ENCODE data around the gene KDELR1. TPM values are rescaled to one million over a fixed set of nuclear protein-coding genes. Genes with fewer than 3 reads are reported as not detected.

KDELR1 gene
- 113 TPM for total RNA-seq

DNA sequence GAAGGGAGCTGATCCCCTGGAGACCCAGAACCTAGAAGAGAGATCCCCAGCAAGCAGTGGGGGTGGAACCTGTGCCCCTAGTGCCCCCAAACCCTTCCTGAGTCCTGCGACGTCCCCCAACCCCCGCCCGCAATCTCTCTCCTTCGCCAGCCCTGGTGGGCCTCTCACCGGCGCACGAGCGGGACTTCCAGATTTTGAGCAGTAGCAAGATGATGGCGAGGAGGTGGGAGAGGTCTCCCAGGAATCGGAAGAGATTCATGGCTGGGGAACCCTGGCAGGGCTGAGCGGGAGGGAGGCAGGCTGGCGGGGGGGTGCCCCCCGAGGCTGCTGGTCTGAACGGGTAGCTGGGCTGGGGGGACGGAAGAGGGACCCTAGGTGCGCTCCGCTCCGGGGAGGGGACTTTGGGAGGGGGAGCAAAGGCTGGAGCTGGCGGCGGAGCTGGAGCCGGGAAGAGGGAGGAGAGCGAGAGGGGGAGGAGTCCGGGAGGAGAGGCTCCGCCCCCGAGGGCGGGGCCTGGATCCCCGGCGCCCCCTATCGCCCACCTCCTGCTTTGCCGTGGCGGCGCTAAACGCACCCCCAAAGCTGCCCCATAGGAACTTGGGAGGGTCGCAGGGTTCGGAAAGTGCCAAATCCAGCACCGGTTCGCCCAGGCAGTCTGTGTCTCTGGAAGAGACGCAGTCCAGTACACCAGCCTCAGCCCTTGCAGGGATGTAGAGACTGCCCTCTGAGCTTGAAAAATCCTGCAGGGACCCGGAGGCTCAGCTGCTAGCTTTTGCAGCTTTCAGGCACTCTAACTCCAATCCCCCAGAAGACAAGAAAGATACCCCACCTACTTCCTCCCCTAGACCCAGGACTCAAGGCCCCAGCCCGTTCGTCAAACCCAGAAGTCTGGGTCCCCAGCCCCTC lies at the start of gene KDELR1:
TSS of gene KDELR1 (minus strand) at position 452 of the 906 bp plus-strand sequence. CDS start at position 259, 193 bp downstream.

DNA sequence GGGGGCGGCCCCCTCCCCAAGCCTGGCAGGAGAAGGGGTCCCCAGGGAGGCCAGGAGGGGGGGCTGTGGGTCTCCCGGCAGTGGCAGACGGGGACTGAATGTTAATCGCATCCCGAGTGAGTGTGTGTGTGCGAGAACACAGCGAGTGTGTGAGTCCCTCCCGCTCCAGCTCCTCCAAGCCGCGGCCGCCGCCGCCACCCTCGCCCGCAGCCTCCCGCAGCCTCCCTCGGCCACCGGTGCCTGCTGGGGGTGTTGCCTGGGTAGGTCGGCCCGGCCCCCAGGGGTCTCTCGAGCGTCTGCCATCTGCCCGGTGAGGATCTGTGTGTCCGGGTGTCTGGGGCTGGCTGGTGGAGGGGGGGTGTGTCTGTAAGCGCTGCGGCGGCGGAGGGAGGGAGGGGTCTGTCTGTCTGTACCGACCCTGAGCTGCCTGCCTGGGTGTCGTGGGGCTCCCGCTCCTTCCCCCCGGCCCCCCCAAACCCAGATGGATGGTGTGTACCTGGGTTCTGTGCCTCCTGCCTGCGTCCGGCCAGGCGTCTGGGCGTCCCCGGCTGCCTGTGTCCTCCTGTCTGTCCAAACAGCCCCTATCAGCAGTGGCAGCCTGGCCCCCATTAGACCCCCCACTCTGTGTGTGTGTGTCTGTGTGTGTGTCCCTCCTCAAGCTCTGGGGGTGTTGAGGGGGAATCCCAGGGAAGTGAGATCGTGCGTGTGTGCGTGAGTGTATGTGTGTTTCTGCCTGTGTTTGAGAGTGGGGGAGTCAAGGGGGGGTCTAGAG lies 2.4 kb upstream of the KDELR1 start, which contains the start of gene GRIN2D:
TSS of gene GRIN2D (plus strand) at position 110 of the 772 bp plus-strand sequence. CDS start 4,725 bp downstream, outside the sequence.

DNA sequence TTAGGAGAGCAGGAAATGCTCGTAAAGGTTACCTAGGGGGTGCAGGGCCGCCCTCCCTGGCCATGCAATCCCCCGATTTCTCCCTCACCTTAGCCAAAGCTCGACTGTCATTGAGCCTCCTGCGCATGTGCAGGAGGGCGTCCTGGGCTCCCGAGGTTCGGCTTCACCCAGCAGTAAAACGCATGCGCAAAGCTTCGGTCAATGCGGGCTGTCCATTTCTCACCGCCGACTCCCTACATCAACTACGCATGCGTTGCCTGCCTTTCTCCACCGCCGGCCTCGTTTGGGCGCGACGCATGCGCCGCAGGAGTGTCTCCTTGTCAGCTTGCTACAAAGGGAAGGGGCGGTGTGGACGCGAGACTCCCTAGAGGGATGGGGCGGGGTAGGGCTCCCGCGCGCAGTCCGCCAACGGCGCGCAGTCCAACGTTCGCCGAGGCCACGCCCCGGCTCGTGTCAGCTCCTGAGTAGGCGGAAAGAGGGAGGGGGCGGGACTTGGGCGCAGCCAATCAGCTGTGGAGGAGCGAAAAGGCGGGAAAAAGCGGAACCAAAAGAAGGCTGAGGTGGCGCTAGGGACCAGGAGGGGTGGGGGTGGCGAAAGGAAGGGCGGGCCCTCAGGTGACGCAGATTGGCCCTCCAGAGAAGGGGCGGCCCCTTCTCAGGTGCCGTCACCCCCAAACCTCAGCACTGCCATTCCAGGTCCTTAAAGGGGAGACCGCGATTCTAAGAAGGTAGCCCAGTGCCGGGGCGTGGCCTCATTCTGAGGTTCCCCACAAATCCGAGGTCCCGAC lies 27.3 kb downstream of the KDELR1 start, which contains the start of the genes SYNGR4 and TMEM143:
TSS of gene SYNGR4 (plus strand) at position 558 of the 788 bp plus-strand sequence. CDS start 1,476 bp downstream, outside the sequence.
TSS of gene TMEM143 (minus strand) at position 131 of the 788 bp plus-strand sequence. CDS start at position 111, 20 bp downstream.

Other genes with a start within 250 kb of the KDELR1 start
- gene LIG1, start 221.2 kb downstream of the KDELR1 start, total RNA-seq = 54.3 TPM
- gene ZSWIM9, start 220.9 kb downstream of the KDELR1 start, total RNA-seq = 9.8 TPM
- gene CARD8, start 135.6 kb downstream of the KDELR1 start, total RNA-seq = 57.4 TPM
- gene ZNF114, start 121.5 kb downstream of the KDELR1 start, total RNA-seq = 7.4 TPM
- gene EMP3, start 66.0 kb downstream of the KDELR1 start, total RNA-seq = 31.5 TPM
- gene TMEM143, start 27.6 kb downstream of the KDELR1 start, total RNA-seq = 17.9 TPM
- gene SYNGR4, start 27.2 kb downstream of the KDELR1 start, total RNA-seq = not detected
- gene GRIN2D, start 2.1 kb upstream of the KDELR1 start, total RNA-seq = 0.99 TPM
- gene GRWD1, start 54.4 kb upstream of the KDELR1 start, total RNA-seq = 20.8 TPM
- gene KCNJ14, start 64.0 kb upstream of the KDELR1 start, total RNA-seq = 1.2 TPM
- gene CYTH2, start 77.8 kb upstream of the KDELR1 start, total RNA-seq = 52.6 TPM
- 1.9 TPM for gene LMTK3, start 120.3 kb upstream of the KDELR1 start, total RNA-seq
- gene SULT2B1, start 160.6 kb upstream of the KDELR1 start, total RNA-seq = not detected
- gene SPACA4, start 215.2 kb upstream of the KDELR1 start, total RNA-seq = not detected
- gene FAM83E, start 223.5 kb upstream of the KDELR1 start, total RNA-seq = 0.88 TPM
- gene RPL18, start 227.6 kb upstream of the KDELR1 start, total RNA-seq = 2,126 TPM
- gene SPHK2, start 228.0 kb upstream of the KDELR1 start, total RNA-seq = 16.2 TPM
- gene DBP, start 245.8 kb upstream of the KDELR1 start, total RNA-seq = 17.2 TPM

All from metanephros (tissue), 1 donor.